Measurements from ENCODE around the gene GNAZ. TPM values are rescaled to one million over a fixed set of nuclear protein-coding genes. Genes with fewer than 3 reads are reported as not detected.

The GNAZ gene
- total RNA-seq, 1 experiment from 2014 or later = 12.8 TPM

DNA sequence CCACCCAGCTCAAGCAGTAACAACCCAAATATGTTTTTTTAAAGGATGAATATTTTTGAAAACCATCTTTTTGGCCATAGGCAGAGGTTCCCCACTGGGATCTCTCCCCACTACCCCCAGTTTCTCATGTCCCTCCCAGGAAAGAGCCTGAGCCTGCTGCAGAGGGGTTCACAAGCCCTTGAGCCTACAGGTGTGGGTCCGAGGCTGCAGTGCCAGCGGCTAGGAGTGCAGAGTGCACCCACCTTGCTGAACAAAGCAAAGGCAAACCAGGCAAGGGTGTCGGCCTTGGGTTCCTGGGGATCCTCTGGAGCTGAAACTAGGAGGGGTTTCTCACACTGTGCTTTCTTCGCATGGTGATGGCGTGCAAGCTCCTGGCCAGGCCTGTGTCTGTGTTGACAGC is 35.0 kb downstream of the GNAZ start:
- DNase-seq = no peak
- Histone ChIP-seq H3K9me3 (no peaks in the 10 kb centered on the region), H3K4me3 (no peak overlapping the region), H3K27me3 (no peaks in the 10 kb centered on the region), H3K36me3 (no peaks in the 10 kb centered on the region)

DNA sequence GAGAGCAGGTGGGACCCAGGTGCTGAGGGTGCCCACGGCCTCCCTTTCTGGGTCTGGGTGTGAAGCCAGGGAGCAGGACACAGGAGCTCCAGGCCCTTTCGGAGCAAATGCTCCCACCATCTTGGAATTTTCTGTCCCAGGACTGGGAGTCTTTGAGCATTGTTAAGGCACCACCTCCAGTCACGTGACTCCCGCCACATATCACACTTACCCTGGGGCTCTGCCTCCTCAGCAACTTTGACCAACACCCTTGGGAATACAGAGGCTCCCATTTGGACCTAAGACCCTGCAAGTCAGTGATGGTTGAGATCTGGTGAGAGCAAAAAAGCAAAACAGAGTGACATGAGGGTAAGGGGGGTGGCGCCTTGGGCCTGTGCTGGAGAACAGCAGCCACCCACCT is 35.6 kb downstream of the GNAZ start:
- Histone ChIP-seq H3K9me3 (no peaks in the 10 kb centered on the region), H3K4me3 (no peak overlapping the region), H3K27me3 (no peaks in the 10 kb centered on the region), H3K36me3 (no peaks in the 10 kb centered on the region)
- DNase-seq = no peak

DNA sequence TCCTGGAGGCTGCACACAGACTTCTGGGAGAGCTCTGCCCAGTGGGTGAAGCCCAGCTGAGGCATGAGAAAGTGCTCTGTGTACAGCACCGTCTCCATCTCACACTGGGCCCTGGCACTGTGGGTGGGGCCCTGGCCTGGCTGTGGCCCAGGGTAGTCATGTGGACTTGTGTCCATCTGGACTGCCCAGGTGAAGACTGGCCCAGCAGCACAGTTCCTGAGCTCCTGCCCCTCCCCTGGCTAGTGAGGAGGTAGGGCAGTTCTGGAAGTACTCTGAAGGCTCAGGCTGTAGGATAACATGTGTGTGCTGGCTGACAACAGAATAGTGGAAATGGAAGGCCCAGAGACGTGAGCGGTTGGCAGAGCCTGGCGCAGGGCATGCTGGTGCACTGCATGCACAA is 36.0 kb downstream of the GNAZ start:
- no peaks in the 10 kb centered on the region for H3K36me3 ChIP-seq
- no peaks in the 10 kb centered on the region for H3K27me3 ChIP-seq

DNA sequence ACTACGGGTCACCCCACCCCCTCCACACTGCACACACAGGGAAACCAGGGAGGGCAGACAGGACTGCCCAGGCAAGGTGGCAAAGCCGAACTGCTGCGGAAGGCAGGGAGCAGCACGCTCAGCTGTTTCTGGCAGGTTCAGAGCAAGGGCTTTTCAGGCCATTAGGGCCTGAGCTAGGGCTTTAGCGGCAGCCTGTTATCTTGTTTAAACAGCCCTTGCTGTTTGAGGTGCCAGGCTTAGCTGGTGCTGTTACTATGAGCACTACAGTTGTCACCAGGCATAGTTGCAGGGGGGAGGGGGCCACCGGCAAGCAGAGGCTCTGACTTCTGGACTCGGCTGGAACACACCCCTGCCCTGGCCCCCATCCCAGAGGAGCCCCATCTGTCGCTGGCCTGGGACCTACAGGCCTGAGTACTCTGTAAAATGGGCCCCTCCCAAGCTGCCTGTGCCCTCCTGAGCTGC is 36.6 kb downstream of the GNAZ start:
- no peak for DNase-seq
- Histone ChIP-seq H3K9me3 (no peaks in the 10 kb centered on the region), H3K4me3 (no peak overlapping the region), H3K27me3 (no peaks in the 10 kb centered on the region), H3K36me3 (no peaks in the 10 kb centered on the region)

More for the DNA sequence above, 36.0 kb downstream of the GNAZ start:
- no peak for DNase-seq
- Histone ChIP-seq H3K4me3 (no peak overlapping the region), H3K9me3 (no peaks in the 10 kb centered on the region)

DNA sequence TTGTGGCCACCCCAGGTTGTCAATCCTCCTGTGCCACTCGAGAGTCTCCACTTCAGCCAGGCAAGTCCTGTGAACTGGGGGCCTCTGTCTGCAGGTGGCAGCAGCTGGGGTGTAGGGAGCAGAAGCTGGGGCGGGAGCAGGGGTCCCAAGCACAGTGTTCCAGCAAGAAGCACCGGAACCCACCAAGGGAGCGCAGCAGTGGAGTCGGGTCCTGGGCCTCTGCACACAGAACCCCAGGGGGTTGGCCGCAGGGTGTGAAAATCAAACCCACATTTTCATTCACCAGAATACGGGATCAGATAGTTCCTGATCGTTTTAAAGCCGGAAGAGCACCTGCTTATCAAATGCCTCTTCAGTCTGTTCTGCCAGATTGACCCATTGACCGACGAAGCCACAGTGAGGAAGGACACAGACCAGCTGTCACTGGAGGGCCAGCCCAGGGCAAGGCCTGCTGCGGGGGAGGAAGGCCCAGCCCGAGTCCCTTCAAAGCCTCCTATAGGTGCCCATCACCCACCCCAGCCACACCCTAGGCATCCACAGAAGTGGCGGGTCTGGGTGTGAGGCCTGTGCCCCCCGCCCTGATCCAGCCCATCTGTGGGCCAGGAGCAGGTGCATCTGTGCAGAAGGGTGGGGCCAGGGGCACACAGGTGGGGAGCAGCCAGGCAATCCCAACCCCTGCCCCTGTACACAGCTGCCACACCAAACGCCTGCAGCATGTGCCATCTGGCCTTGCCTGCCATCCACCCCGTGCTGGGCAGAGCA is 37.3 kb downstream of the GNAZ start:
- no peaks in the 10 kb centered on the region for H3K27me3 ChIP-seq
- H3K36me3 ChIP-seq = no peaks in the 10 kb centered on the region
- no peaks in the 10 kb centered on the region for H3K9me3 ChIP-seq
- H3K4me3 ChIP-seq = no peak overlapping the region
- no peak for DNase-seq

DNA sequence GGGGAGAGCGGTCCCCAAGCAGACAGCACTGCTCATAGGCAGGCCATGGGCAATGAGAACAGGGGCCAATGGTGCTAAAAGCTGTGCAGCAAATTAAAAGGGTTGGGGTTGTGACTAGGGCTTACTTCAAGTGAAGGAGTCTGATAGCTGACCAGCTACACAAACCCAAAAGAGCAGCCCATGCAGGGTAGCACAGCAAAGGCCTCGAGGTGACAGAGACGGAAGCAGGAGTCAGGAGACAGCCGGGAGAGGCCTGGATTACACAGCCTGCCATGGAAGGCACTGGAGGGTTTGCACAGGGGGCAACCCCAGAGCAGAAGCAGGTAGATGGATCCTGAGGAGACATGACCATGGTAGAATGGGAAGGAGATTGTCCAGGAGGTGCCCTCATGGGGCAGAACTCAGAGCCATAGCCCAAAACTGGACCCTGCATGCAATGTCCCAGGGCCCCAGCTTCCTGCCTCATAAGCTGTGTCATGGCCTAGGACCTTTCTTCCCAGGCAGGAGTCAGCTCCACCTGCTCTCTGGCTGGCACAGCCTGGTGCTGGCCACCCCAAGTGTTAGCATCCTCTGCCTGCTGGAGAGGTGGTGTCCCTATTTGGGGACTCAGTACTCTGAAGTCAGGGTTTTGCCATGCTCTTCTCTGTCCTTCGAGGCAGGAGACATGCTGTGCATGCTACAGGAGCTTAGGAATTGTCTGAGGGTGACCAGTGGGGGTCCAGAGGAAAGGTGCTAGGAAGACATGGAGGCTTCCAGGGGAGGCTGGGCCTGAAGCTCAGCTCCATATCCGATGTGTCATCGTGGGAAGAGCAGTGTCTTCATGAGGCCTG is 38.1 kb downstream of the GNAZ start:
- Histone ChIP-seq H3K9me3 (no peaks in the 10 kb centered on the region), H3K4me3 (no peak overlapping the region), H3K36me3 (no peaks in the 10 kb centered on the region), H3K27me3 (no peaks in the 10 kb centered on the region)
- no peak for DNase-seq

DNA sequence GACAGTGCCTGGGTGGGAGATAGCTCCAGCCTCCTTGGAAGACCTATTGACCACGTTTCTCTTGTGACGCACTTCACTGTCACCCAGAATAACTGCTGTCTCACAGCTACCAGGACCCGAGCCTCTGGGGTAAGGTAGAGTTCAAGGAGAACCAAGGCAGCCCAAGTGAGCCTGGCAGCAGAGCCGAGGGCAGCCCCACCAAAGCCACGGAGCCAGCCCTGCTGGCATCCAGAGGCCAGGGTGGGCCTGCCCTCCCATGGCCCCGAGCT is 38.7 kb downstream of the GNAZ start:
- DNase-seq = no peak
- Histone ChIP-seq H3K27me3 (no peaks in the 10 kb centered on the region), H3K36me3 (no peaks in the 10 kb centered on the region), H3K9me3 (no peaks in the 10 kb centered on the region), H3K4me3 (no peak overlapping the region)

DNA sequence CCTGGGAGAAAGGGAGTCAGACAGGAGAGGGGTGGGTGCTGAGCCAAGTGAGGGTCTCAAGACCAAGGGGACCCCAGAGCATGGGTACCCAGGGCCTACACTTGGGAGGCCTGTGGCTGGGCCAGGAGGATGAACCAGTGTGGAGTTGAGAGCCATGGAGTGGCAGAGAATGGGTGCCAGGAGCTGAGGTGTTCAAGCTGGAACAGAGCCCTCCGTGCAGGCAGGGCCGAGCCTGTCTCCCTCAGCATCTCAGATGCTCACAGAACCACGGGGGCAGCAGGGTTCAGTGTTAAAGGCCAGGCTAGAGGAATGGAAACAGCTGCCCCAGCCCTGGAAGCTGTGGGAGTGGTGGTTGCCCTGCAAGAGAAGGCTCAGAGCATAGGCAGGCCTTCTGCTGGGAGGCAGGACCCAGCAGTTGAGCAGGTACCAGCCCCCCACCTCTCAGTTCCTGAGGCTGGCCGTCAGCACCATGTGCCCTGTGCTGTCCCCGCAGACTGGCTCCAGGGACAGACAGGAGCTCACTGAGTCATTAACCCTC is 39.2 kb downstream of the GNAZ start:
- Histone ChIP-seq H3K27me3 (no peaks in the 10 kb centered on the region), H3K36me3 (no peaks in the 10 kb centered on the region), H3K9me3 (no peaks in the 10 kb centered on the region), H3K4me3 (no peak overlapping the region)
- no peak for DNase-seq

DNA sequence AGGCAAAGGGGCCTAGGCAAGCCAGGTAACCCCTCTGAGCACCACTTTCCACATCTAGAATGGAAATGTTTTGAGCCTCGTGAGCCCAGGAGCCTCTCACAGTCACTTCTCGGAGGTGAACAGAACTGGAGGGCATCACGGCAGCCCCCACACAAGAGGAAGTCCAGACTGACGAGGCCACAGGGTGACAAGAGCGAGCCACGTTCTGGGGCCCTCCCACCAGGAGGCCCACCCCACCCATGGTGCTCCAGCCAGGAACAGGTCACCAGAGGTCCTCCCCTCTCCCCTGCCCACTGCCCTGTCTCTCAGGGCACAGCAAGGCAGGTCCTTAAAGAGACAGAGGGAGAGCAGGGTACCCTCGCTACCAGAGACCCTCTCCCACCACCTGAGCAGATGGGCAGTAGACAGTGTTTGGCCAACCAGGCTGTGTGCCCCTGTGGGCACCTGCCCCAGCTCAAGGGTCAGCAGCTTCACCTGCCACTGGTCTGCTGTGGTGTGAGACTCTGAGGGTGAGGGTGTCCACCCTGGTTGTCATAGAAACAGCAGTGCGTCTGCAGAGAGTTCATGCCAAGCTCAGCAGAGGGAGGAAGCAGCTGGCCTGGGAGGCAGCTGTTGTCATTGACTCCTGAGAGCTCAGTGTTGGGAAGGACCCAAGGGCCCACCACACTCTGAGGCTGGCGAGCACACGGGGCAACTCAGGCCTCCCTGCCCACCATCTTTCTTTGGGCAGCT is 40.0 kb downstream of the GNAZ start:
- no peak for DNase-seq

DNA sequence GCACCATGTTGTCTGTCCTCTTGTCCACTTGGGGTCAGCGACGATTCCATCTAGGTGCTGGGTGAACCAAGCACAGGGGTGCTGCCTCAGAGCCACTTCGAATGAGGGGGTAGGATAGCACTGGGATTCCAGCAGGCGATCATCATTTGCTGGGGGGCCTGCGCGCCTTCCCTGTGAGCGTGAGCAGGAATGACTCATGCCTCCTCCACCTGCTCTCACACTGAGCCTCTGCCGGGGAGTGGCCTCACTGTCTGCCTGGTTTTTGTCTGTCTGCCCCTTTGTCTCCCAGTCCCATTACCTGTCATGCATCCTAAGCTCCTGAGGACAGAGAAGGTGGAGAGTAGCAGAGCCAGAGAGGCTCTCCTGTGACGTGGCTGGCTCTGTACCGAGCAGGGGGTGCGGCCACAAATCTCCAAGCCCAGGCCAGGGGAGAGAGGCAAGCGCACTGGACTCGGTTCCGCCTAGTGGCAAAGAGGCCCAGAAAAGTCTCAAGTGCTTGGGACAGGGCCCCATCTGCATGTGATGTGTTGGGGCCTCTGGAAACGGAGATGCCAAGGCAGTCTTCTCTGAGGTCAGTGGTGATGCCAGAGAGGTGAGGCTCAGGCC is 40.7 kb downstream of the GNAZ start:
- Histone ChIP-seq H3K27me3 (no peaks in the 10 kb centered on the region), H3K4me3 (no peak overlapping the region), H3K36me3 (no peaks in the 10 kb centered on the region), H3K9me3 (no peaks in the 10 kb centered on the region)
- no peak for DNase-seq

More for the DNA sequence above, 40.0 kb downstream of the GNAZ start:
- no peaks in the 10 kb centered on the region for H3K9me3 ChIP-seq
- no peaks in the 10 kb centered on the region for H3K36me3 ChIP-seq
- no peaks in the 10 kb centered on the region for H3K27me3 ChIP-seq
- no peak overlapping the region for H3K4me3 ChIP-seq

DNA sequence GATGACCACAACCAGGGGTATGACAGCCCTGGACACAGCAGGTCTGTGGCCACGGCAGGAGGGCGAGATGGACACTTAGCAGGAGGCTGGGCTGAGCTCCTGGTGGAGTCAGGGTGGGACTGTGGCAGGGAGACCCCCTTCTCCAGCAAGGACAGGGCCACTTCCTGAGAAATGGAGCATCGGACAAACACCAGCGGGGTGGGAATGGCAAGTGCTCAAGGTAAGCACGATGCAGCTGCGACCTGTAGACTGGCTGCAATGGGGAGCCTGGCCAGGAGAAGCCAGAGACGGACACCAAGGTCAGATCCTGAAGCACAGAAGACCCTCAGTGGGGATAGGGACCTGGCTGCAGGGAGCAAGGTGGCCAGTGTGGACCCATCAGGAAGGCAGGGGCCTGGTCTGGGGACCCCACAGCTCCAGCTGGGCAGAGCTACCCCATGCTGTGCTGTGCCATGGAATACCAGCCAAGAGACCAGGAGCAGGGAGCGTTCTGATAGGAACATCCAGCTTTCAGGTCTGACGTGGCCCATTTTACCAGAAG is 42.2 kb downstream of the GNAZ start:
- Histone ChIP-seq H3K4me3 (no peak overlapping the region), H3K27me3 (no peaks in the 10 kb centered on the region), H3K9me3 (no peaks in the 10 kb centered on the region), H3K36me3 (no peaks in the 10 kb centered on the region)
- no peak for DNase-seq

DNA sequence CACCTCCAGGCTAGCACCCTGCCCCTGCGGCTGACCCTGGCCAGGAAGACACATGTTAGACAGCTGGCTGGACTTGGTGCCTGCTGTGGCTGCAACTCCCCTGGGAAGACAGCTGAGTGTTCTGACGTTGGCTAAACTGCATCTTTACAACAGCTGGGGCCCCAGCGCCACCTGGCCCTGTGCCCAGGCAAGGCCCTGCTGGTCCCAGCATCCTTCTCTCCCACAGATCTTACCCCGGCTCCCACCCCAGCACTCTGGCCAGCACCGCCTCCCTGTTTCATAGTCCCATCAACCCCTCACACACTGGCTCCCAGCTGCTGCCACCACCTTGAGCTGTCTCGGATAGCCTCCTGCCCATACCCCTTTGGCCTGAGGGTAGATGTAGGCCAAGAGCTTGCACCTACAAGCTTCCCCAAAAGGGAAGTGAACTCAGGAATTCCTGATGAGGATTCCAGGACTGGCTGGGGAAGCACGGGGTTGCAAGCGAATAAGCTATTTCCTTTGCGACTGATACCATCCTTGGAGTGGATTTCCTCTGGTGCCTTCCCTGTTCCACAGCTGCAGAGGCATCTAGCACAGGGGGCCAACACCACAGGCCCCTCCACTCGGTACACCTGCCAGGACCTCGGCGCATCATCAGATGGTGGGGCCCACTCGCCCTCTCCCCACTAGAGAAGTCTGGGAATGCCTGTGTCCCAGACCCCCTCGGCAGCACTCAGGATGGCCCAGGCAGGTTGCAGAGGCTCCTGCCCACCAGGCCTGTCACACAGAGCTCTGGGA is 42.9 kb downstream of the GNAZ start:
- no peaks in the 10 kb centered on the region for H3K36me3 ChIP-seq

DNA sequence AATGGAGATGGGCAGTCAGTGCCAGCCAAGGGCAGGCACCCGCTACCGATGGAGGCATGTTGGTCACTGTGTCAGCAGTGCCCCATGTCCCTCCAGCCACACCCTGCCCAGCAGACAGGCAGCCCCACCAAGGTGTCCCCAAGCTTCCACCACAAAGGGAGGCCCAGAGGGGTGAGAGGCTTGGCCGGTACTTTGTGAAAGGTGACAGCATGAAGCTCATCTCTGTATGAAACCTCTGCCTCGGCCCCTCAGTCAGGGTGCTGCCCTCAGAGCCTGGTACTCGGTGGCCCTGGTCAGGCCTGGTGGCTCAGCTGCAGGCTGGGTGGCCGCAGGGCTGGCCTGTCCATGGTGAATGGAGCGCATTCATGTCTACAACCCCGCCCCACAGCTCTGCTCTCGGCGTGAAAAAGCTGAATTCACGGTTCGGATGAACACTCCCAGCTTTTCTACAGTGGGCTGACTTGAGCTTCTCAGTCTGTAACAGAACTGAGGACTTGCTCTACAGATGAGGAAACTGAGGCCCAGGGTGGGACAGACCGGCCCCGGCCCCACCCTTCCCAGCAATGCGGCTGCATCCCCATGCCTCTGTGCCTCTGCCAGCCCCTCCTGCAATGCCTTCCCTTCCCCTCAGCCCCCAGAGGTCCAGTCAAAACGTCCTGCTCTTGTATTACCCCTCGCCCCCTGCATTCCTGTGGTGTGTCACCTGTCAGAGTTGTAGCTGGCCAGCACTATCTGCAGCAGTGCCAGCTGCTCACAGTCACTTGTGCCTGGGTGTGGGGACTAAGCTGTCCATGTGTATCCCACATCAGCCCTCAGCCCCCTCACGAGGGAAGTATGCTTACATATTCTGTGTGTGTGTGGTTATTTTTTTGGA is 43.8 kb downstream of the GNAZ start:
- no peaks in the 10 kb centered on the region for H3K36me3 ChIP-seq
- no peak for DNase-seq
- no peaks in the 10 kb centered on the region for H3K27me3 ChIP-seq

More for the DNA sequence above, 42.9 kb downstream of the GNAZ start:
- Histone ChIP-seq H3K9me3 (no peaks in the 10 kb centered on the region), H3K27me3 (no peaks in the 10 kb centered on the region), H3K4me3 (no peak overlapping the region)
- no peak for DNase-seq

DNA sequence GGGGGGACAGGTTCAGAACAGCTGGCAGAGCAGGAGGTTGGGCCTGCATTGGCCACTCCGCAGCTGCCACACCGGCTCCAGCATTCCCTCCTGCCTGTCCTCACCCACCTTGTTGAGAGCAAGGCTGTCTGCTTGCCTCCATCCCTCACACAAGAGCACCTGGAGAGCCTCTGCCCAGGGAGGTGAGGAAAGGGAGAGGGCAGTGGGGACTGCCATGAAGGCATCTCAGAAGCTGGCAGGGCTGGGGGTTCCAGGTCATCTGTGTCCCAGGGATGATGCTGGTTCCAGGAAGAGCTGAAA is 44.4 kb downstream of the GNAZ start:
- no peak for DNase-seq

More for the DNA sequence above, 43.8 kb downstream of the GNAZ start:
- no peaks in the 10 kb centered on the region for H3K9me3 ChIP-seq
- H3K4me3 ChIP-seq = no peak overlapping the region

DNA sequence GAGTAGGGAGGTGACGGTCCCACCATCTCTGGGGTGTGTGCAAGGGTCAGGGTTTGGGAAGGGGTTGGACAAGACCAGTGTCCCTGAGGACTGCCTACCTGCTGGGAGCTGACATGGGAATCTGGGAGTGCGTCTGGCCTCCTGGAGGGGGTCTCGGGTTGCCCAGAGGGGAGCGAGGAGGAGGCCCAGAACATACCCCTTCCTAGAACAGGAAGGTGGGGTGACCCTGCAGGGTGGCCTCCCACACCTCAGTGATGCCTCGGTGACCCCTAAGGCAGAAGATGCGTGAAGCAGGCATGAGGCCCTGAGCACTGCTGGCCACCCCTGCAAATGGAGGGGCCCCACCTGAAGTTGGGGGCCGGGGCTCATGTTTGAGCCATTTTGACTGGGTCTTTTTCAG is 45.0 kb downstream of the GNAZ start:
- H3K36me3 ChIP-seq = no peaks in the 10 kb centered on the region
- H3K4me3 ChIP-seq = no peak overlapping the region
- H3K9me3 ChIP-seq = no peaks in the 10 kb centered on the region
- no peak for DNase-seq
- no peaks in the 10 kb centered on the region for H3K27me3 ChIP-seq

More for the DNA sequence above, 44.4 kb downstream of the GNAZ start:
- Histone ChIP-seq H3K4me3 (no peak overlapping the region), H3K36me3 (no peaks in the 10 kb centered on the region), H3K27me3 (no peaks in the 10 kb centered on the region), H3K9me3 (no peaks in the 10 kb centered on the region)

Data from MG63 (cell line).